ENCODE data around the gene MEIS1. TPM values are rescaled to one million over a fixed set of nuclear protein-coding genes. Genes with fewer than 3 reads are reported as not detected.

The MEIS1 gene
- total and polyA plus RNA-seq, 7 experiments from 2014 or later: 0.05 to 5.6 (median 0.56) TPM; not detected in 4

GRCh38 chr2:66426244-66427111 is 8.4 kb upstream of the MEIS1 start:
- intact Hi-C loops (cut with micrococcal nuclease): no loop called here
- no peaks in the 10 kb centered on the region for H3K36me3 Mint-ChIP-seq
- Histone ChIP-seq H3K9me3 (ENCODE audit: control insufficient read depth in 2 of 3, low read length in 3 of 3) (no peaks in the 10 kb centered on the region), H3K36me3 (ENCODE audit: control insufficient read depth in 2 of 3, insufficient read depth in 3 of 3, low read length in 3 of 3) (no peaks in the 10 kb centered on the region), H3K27me3 (ENCODE audit: control insufficient read depth in 2 of 2, insufficient read depth in 2 of 2, low read length in 2 of 2) (no peaks in the 10 kb centered on the region), H3K4me3 (ENCODE audit: low read length) (no peak overlapping the region), H3K27ac (ENCODE audit: low read depth, low read length) (no peak overlapping the region), H3K4me1 (ENCODE audit: control insufficient read depth in 2 of 2, insufficient read depth in 2 of 2, low read length in 2 of 2) (no peaks in the 10 kb centered on the region)
- no peak overlapping the region for H3K27ac Mint-ChIP-seq
- H3K27me3 Mint-ChIP-seq: peaks cover 56 to 81% (median 64%) of the 10 kb centered on the region in 5 donors
- ATAC-seq: no peak
- peaks cover 0 to 2% (median 0%) of the 10 kb centered on the region in 11 donors for H3K9me3 Mint-ChIP-seq
- H3K4me1 Mint-ChIP-seq: peaks cover 0 to 3% (median 0%) of the 10 kb centered on the region in 7 donors
- H3K4me3 Mint-ChIP-seq: no peak overlapping the region
- no peak for DNase-seq
- ChIA-PET CTCF (no interaction called here), POLR2A (no interaction called here)

- H3K9me3 Mint-ChIP-seq: peaks cover 0 to 2% (median 0%) of the 10 kb centered on the region in 11 donors
- Histone ChIP-seq H3K4me1 (ENCODE audit: control insufficient read depth in 2 of 2, insufficient read depth in 2 of 2, low read length in 2 of 2) (no peaks in the 10 kb centered on the region), H3K36me3 (ENCODE audit: control insufficient read depth in 2 of 3, insufficient read depth in 3 of 3, low read length in 3 of 3) (no peaks in the 10 kb centered on the region), H3K4me3 (ENCODE audit: low read length) (no peak overlapping the region), H3K27me3 (ENCODE audit: control insufficient read depth in 2 of 2, insufficient read depth in 2 of 2, low read length in 2 of 2) (no peaks in the 10 kb centered on the region), H3K27ac (ENCODE audit: low read depth, low read length) (no peak overlapping the region), H3K9me3 (ENCODE audit: control insufficient read depth in 2 of 3, low read length in 3 of 3) (no peaks in the 10 kb centered on the region)
- intact Hi-C loops (cut with micrococcal nuclease): no loop called here
- peaks cover 60 to 81% (median 70%) of the 10 kb centered on the region in 5 donors for H3K27me3 Mint-ChIP-seq
- ATAC-seq (no peak), DNase-seq (no peak)
- ChIA-PET POLR2A (no interaction called here), CTCF (no interaction called here)
- H3K4me1 Mint-ChIP-seq: peaks cover 0 to 4% (median under 1%) of the 10 kb centered on the region in 7 donors
- H3K27ac Mint-ChIP-seq: no peak overlapping the region
- H3K36me3 Mint-ChIP-seq: no peaks in the 10 kb centered on the region
- H3K4me3 Mint-ChIP-seq: no peak overlapping the region
Observed at GRCh38 chr2:66427300-66427699, 7.6 kb upstream of the MEIS1 start.

- peaks cover 0 to 5% of the 10 kb centered on the region in 2 donors for H3K27me3 ChIP-seq (ENCODE audit: control insufficient read depth in 2 of 2, insufficient read depth in 2 of 2, low read length in 2 of 2)
- CTCF ChIA-PET: no interaction called here
- peaks cover 0 to 3% (median 0%) of the 10 kb centered on the region in 11 donors for H3K9me3 Mint-ChIP-seq
- intact Hi-C loops (cut with micrococcal nuclease): loop anchor here in 1 of 2 donors (2.0 kb wide), 1 partner anchor 1602 kb away; no protein-coding TSS in a partner anchor
- POLR2A ChIA-PET: no interaction called here
- no peak overlapping the region for H3K4me3 Mint-ChIP-seq
- H3K9me3 ChIP-seq (ENCODE audit: control insufficient read depth in 2 of 3, low read length in 3 of 3): no peaks in the 10 kb centered on the region
- no peaks in the 10 kb centered on the region for H3K36me3 Mint-ChIP-seq
- H3K4me1 ChIP-seq (ENCODE audit: control insufficient read depth in 2 of 2, insufficient read depth in 2 of 2, low read length in 2 of 2): peaks cover 0 to 4% of the 10 kb centered on the region in 2 donors
- H3K27ac ChIP-seq (ENCODE audit: low read depth, low read length): no peak overlapping the region
- no peak overlapping the region for H3K27ac Mint-ChIP-seq
- peaks cover 5 to 22% (median 14%) of the 10 kb centered on the region in 7 donors for H3K4me1 Mint-ChIP-seq
- ATAC-seq (peak; percentile 41), DNase-seq (no peak)
- H3K4me3 ChIP-seq (ENCODE audit: low read length): no peak overlapping the region
- H3K36me3 ChIP-seq (ENCODE audit: control insufficient read depth in 2 of 3, insufficient read depth in 3 of 3, low read length in 3 of 3): no peaks in the 10 kb centered on the region
- H3K27me3 Mint-ChIP-seq: peaks cover 60 to 85% (median 81%) of the 10 kb centered on the region in 5 donors
Observed at GRCh38 chr2:66428986-66429612, 5.8 kb upstream of the MEIS1 start.

GRCh38 chr2:66429693-66430504 is 5.0 kb upstream of the MEIS1 start:
- Mint-ChIP-seq H3K27ac (no peak overlapping the region), H3K9me3 (peaks cover 0 to 3% (median 0%) of the 10 kb centered on the region in 11 donors), H3K36me3 (peaks cover 0 to 1% (median 0%) of the 10 kb centered on the region in 5 donors), H3K4me3 (no peak overlapping the region), H3K27me3 (peaks cover 60 to 86% (median 84%) of the 10 kb centered on the region in 5 donors), H3K4me1 (peaks cover 11 to 30% (median 21%) of the 10 kb centered on the region in 7 donors)
- ChIA-PET POLR2A (no interaction called here), CTCF (no interaction called here)
- H3K4me1 ChIP-seq (ENCODE audit: control insufficient read depth in 2 of 2, insufficient read depth in 2 of 2, low read length in 2 of 2): peaks cover 0 to 4% of the 10 kb centered on the region in 2 donors
- no peaks in the 10 kb centered on the region for H3K36me3 ChIP-seq (ENCODE audit: control insufficient read depth in 2 of 3, insufficient read depth in 3 of 3, low read length in 3 of 3)
- ATAC-seq (no peak), DNase-seq (no peak)
- H3K9me3 ChIP-seq (ENCODE audit: control insufficient read depth in 2 of 3, low read length in 3 of 3): no peaks in the 10 kb centered on the region
- peaks cover 0 to 5% of the 10 kb centered on the region in 2 donors for H3K27me3 ChIP-seq (ENCODE audit: control insufficient read depth in 2 of 2, insufficient read depth in 2 of 2, low read length in 2 of 2)
- H3K27ac ChIP-seq (ENCODE audit: low read depth, low read length): no peak overlapping the region
- no peak overlapping the region for H3K4me3 ChIP-seq (ENCODE audit: low read length)
- intact Hi-C loops (cut with micrococcal nuclease): loop anchor here in 1 of 2 donors (2.0 kb wide), 1 partner anchor 1601 kb away; no protein-coding TSS in a partner anchor

- intact Hi-C loops (cut with micrococcal nuclease): no loop called here
Observed at GRCh38 chr2:66430505-66431273, 4.2 kb upstream of the MEIS1 start.

GRCh38 chr2:66431274-66431642 is 3.7 kb upstream of the MEIS1 start:
- POLR2A ChIA-PET: no interaction called here
- no peak for DNase-seq
- peaks cover 0 to 4% of the 10 kb centered on the region in 2 donors for H3K4me1 ChIP-seq (ENCODE audit: control insufficient read depth in 2 of 2, insufficient read depth in 2 of 2, low read length in 2 of 2)
- H3K36me3 Mint-ChIP-seq: peaks cover 0 to 4% (median 0%) of the 10 kb centered on the region in 5 donors
- ATAC-seq: no peak
- no peak overlapping the region for H3K4me3 ChIP-seq (ENCODE audit: low read length)
- peaks cover 60 to 85% (median 84%) of the 10 kb centered on the region in 5 donors for H3K27me3 Mint-ChIP-seq
- no peaks in the 10 kb centered on the region for H3K9me3 ChIP-seq (ENCODE audit: control insufficient read depth in 2 of 3, low read length in 3 of 3)
- no peaks in the 10 kb centered on the region for H3K36me3 ChIP-seq (ENCODE audit: control insufficient read depth in 2 of 3, insufficient read depth in 3 of 3, low read length in 3 of 3)
- CTCF ChIA-PET: no interaction called here
- intact Hi-C loops (cut with micrococcal nuclease): no loop called here
- H3K4me1 Mint-ChIP-seq: peaks cover 20 to 39% (median 31%) of the 10 kb centered on the region in 7 donors
- no peak overlapping the region for H3K27ac ChIP-seq (ENCODE audit: low read depth, low read length)
- no peak overlapping the region for H3K27ac Mint-ChIP-seq
- H3K4me3 Mint-ChIP-seq: no peak overlapping the region
- H3K27me3 ChIP-seq (ENCODE audit: control insufficient read depth in 2 of 2, insufficient read depth in 2 of 2, low read length in 2 of 2): peaks cover 0 to 10% of the 10 kb centered on the region in 2 donors
- peaks cover 0 to 3% (median 0%) of the 10 kb centered on the region in 11 donors for H3K9me3 Mint-ChIP-seq

More at GRCh38 chr2:66430505-66431273, 4.2 kb upstream of the MEIS1 start:
- ATAC-seq: no peak
- Mint-ChIP-seq H3K27me3 (peaks cover 60 to 86% (median 84%) of the 10 kb centered on the region in 5 donors), H3K27ac (no peak overlapping the region), H3K4me3 (no peak overlapping the region), H3K36me3 (peaks cover 0 to 4% (median 0%) of the 10 kb centered on the region in 5 donors), H3K9me3 (peaks cover 0 to 3% (median 0%) of the 10 kb centered on the region in 11 donors), H3K4me1 (peaks cover 19 to 38% (median 29%) of the 10 kb centered on the region in 7 donors)
- Histone ChIP-seq H3K4me1 (ENCODE audit: control insufficient read depth in 2 of 2, insufficient read depth in 2 of 2, low read length in 2 of 2) (peaks cover 0 to 4% of the 10 kb centered on the region in 2 donors), H3K4me3 (ENCODE audit: low read length) (no peak overlapping the region), H3K27ac (ENCODE audit: low read depth, low read length) (no peak overlapping the region), H3K27me3 (ENCODE audit: control insufficient read depth in 2 of 2, insufficient read depth in 2 of 2, low read length in 2 of 2) (peaks cover 0 to 10% of the 10 kb centered on the region in 2 donors), H3K36me3 (ENCODE audit: control insufficient read depth in 2 of 3, insufficient read depth in 3 of 3, low read length in 3 of 3) (no peaks in the 10 kb centered on the region), H3K9me3 (ENCODE audit: control insufficient read depth in 2 of 3, low read length in 3 of 3) (no peaks in the 10 kb centered on the region)
- no peak for DNase-seq
- POLR2A ChIA-PET: no interaction called here
- CTCF ChIA-PET: no interaction called here

All from naive thymus-derived CD4-positive, alpha-beta T cell (primary cell).